Thyroid gland (tissue), 4 donors: ENCODE results near the gene ITGAE. TPM values are rescaled to one million over a fixed set of nuclear protein-coding genes. Genes with fewer than 3 reads are reported as not detected.

ENCODE experiments used
- DNase-seq, 2 donors: peaks; one replicate each; pipeline ENCODE4 v3.0.0-alpha.2; 2019
- H3K27ac ChIP-seq, 3 donors: fragments of 200-600 bp; sonication (generic); 1 replicate in 2 of 3; 2 replicates in 1 of 3; pipeline ENCODE4 v1.5.1; 2016 to 2019; ENCODE audit warnings: mild to moderate bottlenecking in 1 of 3, moderate library complexity in 1 of 3
- H3K27me3 ChIP-seq: fragments of 200-600 bp; sonication (generic); one replicate; pipeline ENCODE4 v1.5.1; 2019
- H3K36me3 ChIP-seq, 2 donors: fragments of 200-600 bp; sonication (generic); one replicate each; pipeline ENCODE4 v1.5.1; 2016 to 2019
- H3K4me1 ChIP-seq, 2 donors: fragments of 200-600 bp; sonication (generic); one replicate each; pipeline ENCODE4 v1.5.1; 2017 to 2019
- H3K4me3 ChIP-seq, 3 donors: fragments of 200-600 bp; sonication (generic); replicated peaks in 1 of 3; 1 replicate in 2 of 3; 2 replicates in 1 of 3; pipeline ENCODE4 v1.5.1; 2016; ENCODE audit warnings: mild to moderate bottlenecking in 1 of 3
- H3K9me3 ChIP-seq: fragments of 200-600 bp; sonication (generic); one replicate; pipeline ENCODE4 v1.5.1; 2017
- CTCF ChIP-seq, 6 experiments: fragments of 200-600 bp in 3 of 6; fragments of 450-650 bp in 3 of 6; sonication (generic) in 3 of 6; IDR thresholded peaks; one replicate each; pipeline ENCODE4 v1.5.1; 2016 to 2019; ENCODE audit warnings: antibody characterized with exemption in 6 of 6, mild to moderate bottlenecking in 2 of 6, inconsistent platforms in 1 of 6, moderate library complexity in 1 of 6
- POLR2A ChIP-seq, 2 donors: fragments of 450-650 bp; IDR thresholded peaks; one replicate each; pipeline ENCODE4 v1.6.1; 2017; ENCODE audit warnings: antibody characterized with exemption in 2 of 2, mild to moderate bottlenecking in 2 of 2, moderate library complexity in 1 of 2
- WGBS, 2 donors: methylation state at CpG; one replicate each; pipeline ENCODE4 v1.1.5; 2017; 5-methylcytosine and 5-hydroxymethylcytosine counted together
- intact Hi-C: fragments of 100-400 bp; cut with DNase I; formaldehyde crosslinking; loops from one replicate; pipeline ENCODE4 v1.15.1; 2023
- total RNA-seq, 4 donors: library from RNA; depleted of rRNA; stranded (reverse); fragments of >200 nt; gene quantifications; one replicate each; pipeline ENCODE4 v1.2.3, GENCODE V29; 2016

ITGAE gene
- total RNA-seq, 4 donors from 2014 or later, result 5.5 to 31.9 (median 19.4) TPM

GRCh38 chr17:3693829-3694231 lies 107.2 kb downstream of the ITGAE start:
- Histone ChIP-seq H3K4me1 (peaks cover 7 to 14% of the 10 kb centered on the region in 2 donors), H3K27ac (no peak overlapping the region), H3K27me3 (peaks cover 3% of the 10 kb centered on the region), H3K36me3 (no peaks in the 10 kb centered on the region), H3K9me3 (no peaks in the 10 kb centered on the region), H3K4me3 (no peak overlapping the region)
- 64 to 79% methylated on average over 9 of the region's 9 CpGs for WGBS, 2 donors
- intact Hi-C loops, result no loop called here
- TF ChIP-seq CTCF (IDR thresholded peaks at IDR 0.05) (no peak), POLR2A (IDR thresholded peaks at IDR 0.05) (no peak)
- no peak for DNase-seq

GRCh38 chr17:3693141-3693540 lies 107.8 kb downstream of the ITGAE start:
- Histone ChIP-seq H3K27ac (no peak overlapping the region), H3K4me3 (no peak overlapping the region), H3K36me3 (no peaks in the 10 kb centered on the region), H3K9me3 (no peaks in the 10 kb centered on the region), H3K27me3 (peaks cover 3% of the 10 kb centered on the region), H3K4me1 (peaks cover 7 to 14% of the 10 kb centered on the region in 2 donors)
- TF ChIP-seq POLR2A (IDR thresholded peaks at IDR 0.05) (no peak), CTCF (IDR thresholded peaks at IDR 0.05) (no peak)
- WGBS, 2 donors, result 70 to 79% methylated on average over 4 of the region's 4 CpGs
- DNase-seq, result no peak
- intact Hi-C loops, result no loop called here

- H3K27ac ChIP-seq, result no peak overlapping the region
- 86 to 88% methylated on average over 9 of the region's 9 CpGs for WGBS, 2 donors
- intact Hi-C loops, result no loop called here
- no peaks in the 10 kb centered on the region for H3K36me3 ChIP-seq
- H3K4me3 ChIP-seq, result no peak overlapping the region
- peaks cover 7 to 14% of the 10 kb centered on the region in 2 donors for H3K4me1 ChIP-seq
- TF ChIP-seq CTCF (IDR thresholded peaks at IDR 0.05) (no peak), POLR2A (IDR thresholded peaks at IDR 0.05) (no peak)
- no peaks in the 10 kb centered on the region for H3K9me3 ChIP-seq
- H3K27me3 ChIP-seq, result peaks cover 3% of the 10 kb centered on the region
- DNase-seq, result no peak
These were observed 108.6 kb downstream of the ITGAE start for GRCh38 chr17:3692346-3692745.

- intact Hi-C loops, result no loop called here
- Histone ChIP-seq H3K27me3 (peaks cover 3% of the 10 kb centered on the region), H3K9me3 (no peaks in the 10 kb centered on the region)
These were observed 109.3 kb downstream of the ITGAE start for GRCh38 chr17:3691617-3692067.

More at GRCh38 chr17:3691617-3692067, 109.3 kb downstream of the ITGAE start:
- Histone ChIP-seq H3K4me1 (peaks cover 7 to 14% of the 10 kb centered on the region in 2 donors), H3K4me3 (no peak overlapping the region), H3K36me3 (no peaks in the 10 kb centered on the region), H3K27ac (no peak overlapping the region)
- WGBS, 2 donors, result 72 to 83% methylated on average over 8 to 16 of the region's 16 CpGs
- TF ChIP-seq CTCF (IDR thresholded peaks at IDR 0.05) (no peak), POLR2A (IDR thresholded peaks at IDR 0.05) (no peak)
- no peak for DNase-seq
